SU-DHL-6 (cell line): ENCODE measurements around the gene CDC37.

Experiments
- EZH2phosphoT487 ChIP-seq: fragments of 200-600 bp; sonication (generic), shearing (Covaris generic); conservative IDR thresholded peaks from 2 replicates; pipeline ENCODE4 v1.6.1; 2018; ENCODE audit warnings: mild to moderate bottlenecking, antibody characterized with exemption, low read length, moderate library complexity, mixed read lengths
- TF ChIP-seq, protein P1 (sequence below): fragments of 200-600 bp; sonication (generic); IDR thresholded peaks from one replicate; pipeline ENCODE4 v1.5.1; 2017; ENCODE audit warnings: antibody characterized with exemption, mild to moderate bottlenecking, low read length, moderate library complexity; ENCODE audit not compliant: insufficient read depth, poor library complexity, severe bottlenecking

DNA sequence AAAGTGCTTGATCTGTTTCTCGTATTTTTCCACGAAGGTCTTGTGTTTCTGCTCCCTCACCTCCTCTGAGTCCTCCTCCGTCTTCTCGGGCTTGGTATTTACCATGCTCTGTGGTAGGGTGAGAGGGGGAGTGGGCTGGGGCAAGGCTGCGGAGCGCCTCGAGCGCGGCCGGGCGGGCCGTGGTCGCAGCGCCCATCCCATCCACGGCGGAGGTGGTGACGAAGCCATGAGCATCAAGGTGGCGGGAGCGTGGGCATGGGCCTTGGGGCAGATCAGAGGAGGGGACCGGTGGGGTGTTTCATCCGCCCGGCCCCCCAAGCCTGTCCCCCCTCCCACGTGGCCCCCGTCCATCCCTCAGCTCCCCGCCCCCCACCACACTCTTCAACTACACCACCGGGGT is 7.9 kb downstream of the CDC37 start:
- TF ChIP-seq, protein P1, sequence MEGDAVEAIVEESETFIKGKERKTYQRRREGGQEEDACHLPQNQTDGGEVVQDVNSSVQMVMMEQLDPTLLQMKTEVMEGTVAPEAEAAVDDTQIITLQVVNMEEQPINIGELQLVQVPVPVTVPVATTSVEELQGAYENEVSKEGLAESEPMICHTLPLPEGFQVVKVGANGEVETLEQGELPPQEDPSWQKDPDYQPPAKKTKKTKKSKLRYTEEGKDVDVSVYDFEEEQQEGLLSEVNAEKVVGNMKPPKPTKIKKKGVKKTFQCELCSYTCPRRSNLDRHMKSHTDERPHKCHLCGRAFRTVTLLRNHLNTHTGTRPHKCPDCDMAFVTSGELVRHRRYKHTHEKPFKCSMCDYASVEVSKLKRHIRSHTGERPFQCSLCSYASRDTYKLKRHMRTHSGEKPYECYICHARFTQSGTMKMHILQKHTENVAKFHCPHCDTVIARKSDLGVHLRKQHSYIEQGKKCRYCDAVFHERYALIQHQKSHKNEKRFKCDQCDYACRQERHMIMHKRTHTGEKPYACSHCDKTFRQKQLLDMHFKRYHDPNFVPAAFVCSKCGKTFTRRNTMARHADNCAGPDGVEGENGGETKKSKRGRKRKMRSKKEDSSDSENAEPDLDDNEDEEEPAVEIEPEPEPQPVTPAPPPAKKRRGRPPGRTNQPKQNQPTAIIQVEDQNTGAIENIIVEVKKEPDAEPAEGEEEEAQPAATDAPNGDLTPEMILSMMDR = no peak
- no peak for TF ChIP-seq EZH2phosphoT487
